GM13976 (cell line): ENCODE data around the gene SEC14L1.

Experiments
- DNase-seq: peaks from one replicate; pipeline ENCODE4 v3.0.0; 2012; ENCODE audit warnings: low spot score
- CTCF ChIP-seq: IDR thresholded peaks from 2 replicates; pipeline ENCODE4 v1.5.1; 2012; ENCODE audit warnings: borderline replicate concordance, mild to moderate bottlenecking; ENCODE audit not compliant: insufficient read depth; ENCODE audit errors: extremely low read depth, missing control alignments, control extremely low read depth
- in situ Hi-C: fragments of 300-500 bp; cut with MboI; formaldehyde crosslinking; loops from one replicate; pipeline ENCODE4 v1.12.0; 2022; ENCODE audit warnings: low sequenced_read_pairs, mixed read lengths, inconsistent platforms; ENCODE audit not compliant: unreplicated experiment

SEC14L1 gene

DNA sequence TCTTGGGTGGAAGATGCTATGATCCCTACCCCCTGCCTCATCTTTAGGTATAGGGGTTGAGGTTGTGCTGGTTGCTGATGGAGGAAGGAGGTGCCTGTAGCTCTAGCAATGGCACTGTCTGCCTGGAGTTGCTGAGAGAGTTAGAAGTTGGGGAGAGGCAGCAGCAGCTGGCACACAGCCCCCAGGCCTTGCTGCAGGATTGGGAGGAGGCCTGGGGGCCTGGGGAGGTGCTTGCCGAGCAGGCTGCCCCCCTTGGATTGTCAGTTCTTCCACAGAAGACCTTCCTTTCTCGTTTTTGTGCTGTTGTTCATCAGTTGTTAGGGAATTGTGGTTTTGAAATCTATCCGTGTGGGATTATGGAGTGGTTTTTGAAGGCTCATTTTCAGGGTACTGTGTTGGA is 52.9 kb downstream of the SEC14L1 start:
- in situ Hi-C loops = no loop called here
- no peak for TF ChIP-seq CTCF
- no peak for DNase-seq

DNA sequence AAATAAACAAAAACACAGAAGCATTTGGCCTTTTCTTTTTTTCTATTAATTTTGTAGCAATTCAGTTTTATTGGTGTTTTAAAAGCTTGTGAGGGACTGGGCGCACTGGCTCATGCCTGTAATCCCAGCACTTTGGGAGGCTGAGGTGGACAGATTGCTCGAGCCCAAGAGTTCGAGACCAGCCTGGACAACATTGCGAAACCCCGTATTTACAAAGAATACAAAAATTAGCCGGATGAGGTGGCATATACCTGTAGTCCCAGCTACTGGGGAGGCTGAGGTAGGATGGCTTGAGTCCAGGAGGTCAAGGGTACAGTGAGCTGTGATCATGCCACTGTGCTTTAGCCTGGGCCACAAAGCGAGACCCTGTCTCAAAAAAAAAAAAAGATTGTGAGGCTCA is 53.4 kb downstream of the SEC14L1 start:
- in situ Hi-C loops = no loop called here
- no peak for DNase-seq
- no peak for TF ChIP-seq CTCF

GRCh38 chr17:77196251-77196650 is 55.5 kb downstream of the SEC14L1 start:
- in situ Hi-C loops = no loop called here
- DNase-seq = no peak

DNA sequence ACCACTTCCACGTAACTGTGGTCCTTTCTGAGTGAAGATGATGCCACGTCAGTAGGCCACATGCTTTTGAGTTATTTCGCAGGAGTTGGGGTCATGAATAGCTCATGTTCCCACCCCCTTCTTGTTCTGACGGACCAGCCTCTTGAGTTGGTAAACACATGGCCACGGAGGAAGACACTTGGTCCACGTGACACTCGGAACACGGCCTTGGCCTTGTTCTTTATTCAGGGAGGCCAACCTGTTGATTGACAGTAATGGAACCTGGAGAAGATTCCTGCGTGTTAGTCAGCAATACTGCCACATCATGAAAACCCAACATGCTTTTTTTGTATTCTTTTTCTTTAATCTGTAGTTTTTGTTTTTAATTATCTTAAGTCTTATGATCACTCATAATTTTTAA is 56.3 kb downstream of the SEC14L1 start:
- no peak for TF ChIP-seq CTCF
- in situ Hi-C loops = no loop called here
- DNase-seq = no peak

More at GRCh38 chr17:77196251-77196650, 55.5 kb downstream of the SEC14L1 start:
- no peak for TF ChIP-seq CTCF

GRCh38 chr17:77200711-77201110 is 59.9 kb downstream of the SEC14L1 start:
- DNase-seq = no peak
- in situ Hi-C loops = no loop called here
- TF ChIP-seq CTCF = no peak

DNA sequence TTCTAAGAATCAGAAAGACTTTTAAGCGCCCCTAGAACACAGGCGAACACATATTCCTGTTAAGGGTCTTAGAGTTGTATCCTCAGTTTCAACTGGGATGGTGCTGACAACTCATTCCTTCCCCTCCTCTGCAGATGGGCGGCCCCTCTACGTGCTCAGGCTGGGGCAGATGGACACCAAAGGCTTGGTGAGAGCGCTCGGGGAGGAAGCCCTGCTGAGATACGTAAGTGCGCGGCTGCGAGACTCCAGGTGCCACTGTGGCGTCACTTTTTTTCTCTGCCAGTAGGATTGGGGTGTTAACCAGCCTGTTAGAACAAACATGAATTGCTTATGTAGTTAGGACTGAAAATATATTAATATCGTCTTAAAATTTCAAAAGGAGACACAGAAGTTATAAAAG is 62.7 kb downstream of the SEC14L1 start:
- in situ Hi-C loops = no loop called here
- no peak for DNase-seq
- no peak for TF ChIP-seq CTCF

- in situ Hi-C loops = no loop called here
- DNase-seq = no peak
- TF ChIP-seq CTCF = no peak
These were observed 63.1 kb downstream of the SEC14L1 start for GRCh38 chr17:77203846-77204245.
